GM19328 (cell line): ENCODE data around the gene SIRT3.
"Not testable (repeated sequence)": the region's sequence is repeated elsewhere in the genome, so short reads cannot be mapped to it uniquely, and the experiment has no call there.

ENCODE experiments used
- ATAC-seq: cut with Tn5 transposase; IDR thresholded peaks from one replicate; pipeline ENCODE4 v1.9.1; 2021; ENCODE audit warnings: mild to moderate bottlenecking, moderate library complexity; ENCODE audit not compliant: unreplicated experiment

Gene SIRT3

GRCh38 chr11:204587-205109, 31.5 kb downstream of the SIRT3 start:
- ATAC-seq = no peak

- no peak for ATAC-seq
These were observed 32.1 kb downstream of the SIRT3 start for GRCh38 chr11:203945-204586.

GRCh38 chr11:203056-203944, 32.8 kb downstream of the SIRT3 start:
- ATAC-seq = no peak

- no peak for ATAC-seq
These were observed 33.7 kb downstream of the SIRT3 start for GRCh38 chr11:202490-202889.

- no peak for ATAC-seq
These were observed 34.2 kb downstream of the SIRT3 start for GRCh38 chr11:201966-202365.

- ATAC-seq = no peak
These were observed 35.7 kb downstream of the SIRT3 start for GRCh38 chr11:200224-201003.

- no peak for ATAC-seq
These were observed 36.4 kb downstream of the SIRT3 start for GRCh38 chr11:199782-200181.

GRCh38 chr11:199004-199581, 37.0 kb downstream of the SIRT3 start:
- no peak for ATAC-seq

GRCh38 chr11:198236-198806, 37.8 kb downstream of the SIRT3 start:
- ATAC-seq = no peak

- ATAC-seq = no peak
These were observed 38.4 kb downstream of the SIRT3 start for GRCh38 chr11:197741-198235.

- ATAC-seq = no peak
These were observed 39.1 kb downstream of the SIRT3 start for GRCh38 chr11:196786-197731.

- not testable (repeated sequence) for ATAC-seq
These were observed 42.7 kb downstream of the SIRT3 start for GRCh38 chr11:193481-193880.

- not testable (repeated sequence) for ATAC-seq
These were observed 43.4 kb downstream of the SIRT3 start, which contains the start of gene SCGB1C1 for GRCh38 chr11:192674-193128. Gene SCGB1C1 (plus strand): TSS chr11:193078. CDS start chr11:193100, 22 bp downstream.

GRCh38 chr11:191490-192478, 44.4 kb downstream of the SIRT3 start:
- not testable (repeated sequence) for ATAC-seq

GRCh38 chr11:190546-190945, 45.6 kb downstream of the SIRT3 start:
- not testable (repeated sequence) for ATAC-seq

GRCh38 chr11:189843-190311, 46.3 kb downstream of the SIRT3 start:
- ATAC-seq = peak; percentile 66

GRCh38 chr11:189200-189783, 46.9 kb downstream of the SIRT3 start:
- ATAC-seq = not testable (repeated sequence)
